ENCODE data around the gene EXOC8. TPM values are rescaled to one million over a fixed set of nuclear protein-coding genes. Genes with fewer than 3 reads are reported as not detected.

Gene EXOC8
- total RNA-seq, 1 donor from 2014 or later = 12.2 TPM

GRCh38 chr1:231383159-231383860 lies 45.7 kb upstream of the EXOC8 start:
- no peak for DNase-seq
- intact Hi-C loops (cut with micrococcal nuclease) = no loop called here
- H3K36me3 ChIP-seq = no peaks in the 10 kb centered on the region
- H3K27me3 ChIP-seq (ENCODE audit: low read depth) = no peaks in the 10 kb centered on the region
- no peak overlapping the region for H3K4me3 ChIP-seq
- H3K4me1 ChIP-seq = peaks cover 83% of the 10 kb centered on the region
- no peaks in the 10 kb centered on the region for H3K9me3 ChIP-seq (replicated peaks)
- no peak for TF ChIP-seq CTCF (IDR thresholded peaks at IDR 0.05; ENCODE audit: borderline replicate concordance)
- no peak overlapping the region for H3K27ac ChIP-seq (replicated peaks)

- TF ChIP-seq CTCF (IDR thresholded peaks at IDR 0.05; ENCODE audit: borderline replicate concordance) = no peak
- Histone ChIP-seq H3K4me1 (peaks cover 84% of the 10 kb centered on the region), H3K9me3 (replicated peaks) (no peaks in the 10 kb centered on the region), H3K36me3 (no peaks in the 10 kb centered on the region), H3K4me3 (no peak overlapping the region), H3K27ac (replicated peaks) (no peak overlapping the region), H3K27me3 (ENCODE audit: low read depth) (no peaks in the 10 kb centered on the region)
- DNase-seq = no peak
- intact Hi-C loops (cut with micrococcal nuclease) = no loop called here
Measured at GRCh38 chr1:231382426-231382825, 44.8 kb upstream of the EXOC8 start.

GRCh38 chr1:231381729-231382128 lies 44.1 kb upstream of the EXOC8 start:
- Histone ChIP-seq H3K9me3 (replicated peaks) (no peaks in the 10 kb centered on the region), H3K27ac (replicated peaks) (no peak overlapping the region), H3K27me3 (ENCODE audit: low read depth) (no peaks in the 10 kb centered on the region), H3K4me3 (no peak overlapping the region), H3K36me3 (no peaks in the 10 kb centered on the region), H3K4me1 (peaks cover 90% of the 10 kb centered on the region)
- DNase-seq = no peak
- no peak for TF ChIP-seq CTCF (IDR thresholded peaks at IDR 0.05; ENCODE audit: borderline replicate concordance)
- intact Hi-C loops (cut with micrococcal nuclease) = no loop called here

GRCh38 chr1:231376875-231377549 lies 39.4 kb upstream of the EXOC8 start:
- no peak overlapping the region for H3K4me3 ChIP-seq
- H3K27ac ChIP-seq (replicated peaks) = no peak overlapping the region
- no peak for DNase-seq
- H3K27me3 ChIP-seq (ENCODE audit: low read depth) = no peaks in the 10 kb centered on the region
- no peak for TF ChIP-seq CTCF (IDR thresholded peaks at IDR 0.05; ENCODE audit: borderline replicate concordance)
- H3K4me1 ChIP-seq = peaks cover 55% of the 10 kb centered on the region
- no peaks in the 10 kb centered on the region for H3K9me3 ChIP-seq (replicated peaks)
- H3K36me3 ChIP-seq = no peaks in the 10 kb centered on the region
- intact Hi-C loops (cut with micrococcal nuclease) = no loop called here

- peaks cover 47% of the 10 kb centered on the region for H3K4me1 ChIP-seq
- no peak for TF ChIP-seq CTCF (IDR thresholded peaks at IDR 0.05; ENCODE audit: borderline replicate concordance)
- DNase-seq = no peak
- H3K27me3 ChIP-seq (ENCODE audit: low read depth) = no peaks in the 10 kb centered on the region
- no peaks in the 10 kb centered on the region for H3K9me3 ChIP-seq (replicated peaks)
- H3K27ac ChIP-seq (replicated peaks) = no peak overlapping the region
- H3K36me3 ChIP-seq = no peaks in the 10 kb centered on the region
- no peak overlapping the region for H3K4me3 ChIP-seq
- intact Hi-C loops (cut with micrococcal nuclease) = no loop called here
Measured at GRCh38 chr1:231376101-231376500, 38.4 kb upstream of the EXOC8 start.
